ENCODE data around the gene ACAP2.

ACAP2 gene

GRCh38 chr3:195407531-195408409, 35.0 kb downstream of the ACAP2 start:
- H3K27ac ChIP-seq (ENCODE audit: low read depth, low read length): no peak overlapping the region
- no peaks in the 10 kb centered on the region for H3K9me2 ChIP-seq (replicated peaks; ENCODE audit: control insufficient read depth, low read length)
- H3K4me1 ChIP-seq (ENCODE audit: control insufficient read depth, low read length): peaks cover 64% of the 10 kb centered on the region
- peaks cover 35% of the 10 kb centered on the region for H3K36me3 ChIP-seq (ENCODE audit: control insufficient read depth, low read length)
- no peaks in the 10 kb centered on the region; the same call in 1 of the 2 replicates for H3F3A ChIP-seq (ENCODE audit: control insufficient read depth, insufficient read depth)
- H3K4me2 ChIP-seq (ENCODE audit: low read length): no peak overlapping the region
- TF ChIP-seq CTCF (IDR thresholded peaks at IDR 0.05; ENCODE audit: low read depth, low read length, poor library complexity, severe bottlenecking) (no peak), EZH2phosphoT487 (IDR thresholded peaks at IDR 0.05; ENCODE audit: borderline replicate concordance, low read length) (no peak)
- no peak overlapping the region for H3K4me3 ChIP-seq (ENCODE audit: low read length)
- H3K79me2 ChIP-seq (ENCODE audit: control insufficient read depth, low read length): peaks cover 89% of the 10 kb centered on the region
- peaks cover 4% of the 10 kb centered on the region; the same call in 1 of the 2 replicates for H3K9me3 ChIP-seq (ENCODE audit: control insufficient read depth, insufficient read depth, low read length)
- 0 out of 2 replicates have a peak, but pooled peaks cover 4% of the 10 kb centered on the region for H4K20me1 ChIP-seq (ENCODE audit: control insufficient read depth, insufficient read depth, low read depth, low read length)
- no peaks in the 10 kb centered on the region for H3K27me3 ChIP-seq (ENCODE audit: control insufficient read depth, low read length)

- TF ChIP-seq CTCF (IDR thresholded peaks at IDR 0.05; ENCODE audit: low read depth, low read length, poor library complexity, severe bottlenecking) (no peak), EZH2phosphoT487 (IDR thresholded peaks at IDR 0.05; ENCODE audit: borderline replicate concordance, low read length) (no peak)
- H3K4me1 ChIP-seq (ENCODE audit: control insufficient read depth, low read length): peaks cover 85% of the 10 kb centered on the region
Observed at GRCh38 chr3:195405651-195406050, 37.2 kb downstream of the ACAP2 start.

GRCh38 chr3:195403841-195404408, 38.9 kb downstream of the ACAP2 start:
- TF ChIP-seq CTCF (IDR thresholded peaks at IDR 0.05; ENCODE audit: low read depth, low read length, poor library complexity, severe bottlenecking) (no peak), EZH2phosphoT487 (IDR thresholded peaks at IDR 0.05; ENCODE audit: borderline replicate concordance, low read length) (no peak)
- H3K4me3 ChIP-seq (ENCODE audit: low read length): no peak overlapping the region
- no peak overlapping the region for H3K27ac ChIP-seq (ENCODE audit: low read depth, low read length)
- peaks cover 14% of the 10 kb centered on the region for H3K36me3 ChIP-seq (ENCODE audit: control insufficient read depth, low read length)
- no peaks in the 10 kb centered on the region for H3K9me2 ChIP-seq (replicated peaks; ENCODE audit: control insufficient read depth, low read length)
- peak overlapping the region; percentile 23 for H3K4me2 ChIP-seq (ENCODE audit: low read length)
- H3K79me2 ChIP-seq (ENCODE audit: control insufficient read depth, low read length): peaks cover 94% of the 10 kb centered on the region
- peaks cover 89% of the 10 kb centered on the region for H3K4me1 ChIP-seq (ENCODE audit: control insufficient read depth, low read length)
- peaks cover 15% of the 10 kb centered on the region for H3F3A ChIP-seq (ENCODE audit: control insufficient read depth, insufficient read depth)
- 0 out of 2 replicates have a peak, but pooled peaks cover 4% of the 10 kb centered on the region for H4K20me1 ChIP-seq (ENCODE audit: control insufficient read depth, insufficient read depth, low read depth, low read length)
- H3K27me3 ChIP-seq (ENCODE audit: control insufficient read depth, low read length): no peaks in the 10 kb centered on the region
- H3K9me3 ChIP-seq (ENCODE audit: control insufficient read depth, insufficient read depth, low read length): peaks cover 4% of the 10 kb centered on the region; the same call in 1 of the 2 replicates

More at GRCh38 chr3:195405651-195406050, 37.2 kb downstream of the ACAP2 start:
- Histone ChIP-seq H4K20me1 (ENCODE audit: control insufficient read depth, insufficient read depth, low read depth, low read length) (0 out of 2 replicates have a peak, but pooled peaks cover 4% of the 10 kb centered on the region), H3K36me3 (ENCODE audit: control insufficient read depth, low read length) (peaks cover 27% of the 10 kb centered on the region), H3K9me2 (replicated peaks; ENCODE audit: control insufficient read depth, low read length) (no peaks in the 10 kb centered on the region), H3K79me2 (ENCODE audit: control insufficient read depth, low read length) (peaks cover 93% of the 10 kb centered on the region), H3K4me2 (ENCODE audit: low read length) (no peak overlapping the region), H3K9me3 (ENCODE audit: control insufficient read depth, insufficient read depth, low read length) (peaks cover 4% of the 10 kb centered on the region; the same call in 1 of the 2 replicates), H3K27me3 (ENCODE audit: control insufficient read depth, low read length) (no peaks in the 10 kb centered on the region), H3K27ac (ENCODE audit: low read depth, low read length) (no peak overlapping the region), H3K4me3 (ENCODE audit: low read length) (no peak overlapping the region), H3F3A (ENCODE audit: control insufficient read depth, insufficient read depth) (peaks cover 7% of the 10 kb centered on the region)
